EH (cell line): ENCODE results near the gene KCTD21.

ENCODE experiments used
- DNase-seq: peaks from one replicate; pipeline ENCODE4 v3.0.0-alpha.2; 2015; ENCODE audit warnings: low read depth

KCTD21 gene

GRCh38 chr11:78218707-78219492 is 30.5 kb upstream of the KCTD21 start:
- no peak for DNase-seq

GRCh38 chr11:78217650-78218541 is 29.5 kb upstream of the KCTD21 start:
- DNase-seq = no peak

GRCh38 chr11:78216571-78217287 is 28.3 kb upstream of the KCTD21 start:
- peak; percentile 19 for DNase-seq

- no peak for DNase-seq
These were observed 27.6 kb upstream of the KCTD21 start for GRCh38 chr11:78216021-78216420.

- no peak for DNase-seq
These were observed 26.1 kb upstream of the KCTD21 start for GRCh38 chr11:78214331-78215194.

- DNase-seq = no peak
These were observed 25.3 kb upstream of the KCTD21 start for GRCh38 chr11:78213526-78214330.

- DNase-seq = peak; percentile 61
These were observed 24.4 kb upstream of the KCTD21 start for GRCh38 chr11:78212586-78213371.

GRCh38 chr11:78211565-78211964 is 23.1 kb upstream of the KCTD21 start:
- DNase-seq = no peak

GRCh38 chr11:78210000-78210608 is 21.7 kb upstream of the KCTD21 start:
- DNase-seq = no peak

GRCh38 chr11:78209478-78209877 is 21.1 kb upstream of the KCTD21 start:
- DNase-seq = no peak

GRCh38 chr11:78208257-78209165 is 20.1 kb upstream of the KCTD21 start:
- DNase-seq = peak; percentile 43

GRCh38 chr11:78207532-78208256 is 19.3 kb upstream of the KCTD21 start:
- no peak for DNase-seq

GRCh38 chr11:78205691-78206090 is 17.3 kb upstream of the KCTD21 start:
- DNase-seq = no peak

GRCh38 chr11:78205256-78205655 is 16.8 kb upstream of the KCTD21 start:
- no peak for DNase-seq

GRCh38 chr11:78203184-78203583 is 14.8 kb upstream of the KCTD21 start:
- no peak for DNase-seq

- DNase-seq = no peak
These were observed 14.3 kb upstream of the KCTD21 start for GRCh38 chr11:78202733-78203167.

- no peak for DNase-seq
These were observed 12.8 kb upstream of the KCTD21 start for GRCh38 chr11:78201096-78201818.
